IMR-90 (cell line): ENCODE measurements around the gene HNRNPH1.

Experiments
- CEBPB ChIP-seq: IDR thresholded peaks from 2 replicates; pipeline ENCODE4 v1.6.1; 2012; ENCODE audit warnings: low read depth, low read length, improper control_type of control experiment
- ELK1 ChIP-seq: fragments of 150-350 bp; IDR thresholded peaks from 2 replicates; pipeline ENCODE4 v1.6.1; 2016; ENCODE audit warnings: low read depth, mild to moderate bottlenecking, low read length, moderate library complexity, borderline replicate concordance
- MAZ ChIP-seq: IDR thresholded peaks from 2 replicates; pipeline ENCODE4 v1.6.1; 2012; ENCODE audit warnings: low read depth, mild to moderate bottlenecking, low read length, improper control_type of control experiment, moderate library complexity, borderline replicate concordance
- MXI1 ChIP-seq: IDR thresholded peaks from 2 replicates; pipeline ENCODE4 v1.6.1; 2012; ENCODE audit warnings: low read depth, mild to moderate bottlenecking, low read length, moderate library complexity, borderline replicate concordance
- POLR2A ChIP-seq: IDR thresholded peaks from 2 replicates; pipeline ENCODE4 v1.6.1; 2012; ENCODE audit warnings: mild to moderate bottlenecking, low read depth, low read length
- RAD21 ChIP-seq: IDR thresholded peaks from 2 replicates; pipeline ENCODE4 v1.6.1; 2012; ENCODE audit warnings: low read length, improper control_type of control experiment
- RCOR1 ChIP-seq: IDR thresholded peaks from 2 replicates; pipeline ENCODE4 v1.6.1; 2012; ENCODE audit warnings: mild to moderate bottlenecking, low read length, improper control_type of control experiment; ENCODE audit not compliant: insufficient replicate concordance
- RFX5 ChIP-seq: IDR thresholded peaks from 2 replicates; pipeline ENCODE4 v1.8.0; 2012; ENCODE audit warnings: low read depth, mild to moderate bottlenecking, low read length, moderate library complexity
- SMC3 ChIP-seq: fragments of 150-350 bp; IDR thresholded peaks from 2 replicates; pipeline ENCODE4 v1.6.1; 2016; ENCODE audit warnings: low read depth, mild to moderate bottlenecking, antibody characterized with exemption, low read length, moderate library complexity
- TF ChIP-seq, protein P1 (sequence below): conservative IDR thresholded peaks from 2 replicates; pipeline ENCODE4 v1.5.1; 2012; ENCODE audit warnings: mild to moderate bottlenecking, low read depth, low read length, improper control_type of control experiment

GRCh38 chr5:179618923-179619554 is 4.4 kb downstream of the HNRNPH1 start:
- TF ChIP-seq, protein P1, sequence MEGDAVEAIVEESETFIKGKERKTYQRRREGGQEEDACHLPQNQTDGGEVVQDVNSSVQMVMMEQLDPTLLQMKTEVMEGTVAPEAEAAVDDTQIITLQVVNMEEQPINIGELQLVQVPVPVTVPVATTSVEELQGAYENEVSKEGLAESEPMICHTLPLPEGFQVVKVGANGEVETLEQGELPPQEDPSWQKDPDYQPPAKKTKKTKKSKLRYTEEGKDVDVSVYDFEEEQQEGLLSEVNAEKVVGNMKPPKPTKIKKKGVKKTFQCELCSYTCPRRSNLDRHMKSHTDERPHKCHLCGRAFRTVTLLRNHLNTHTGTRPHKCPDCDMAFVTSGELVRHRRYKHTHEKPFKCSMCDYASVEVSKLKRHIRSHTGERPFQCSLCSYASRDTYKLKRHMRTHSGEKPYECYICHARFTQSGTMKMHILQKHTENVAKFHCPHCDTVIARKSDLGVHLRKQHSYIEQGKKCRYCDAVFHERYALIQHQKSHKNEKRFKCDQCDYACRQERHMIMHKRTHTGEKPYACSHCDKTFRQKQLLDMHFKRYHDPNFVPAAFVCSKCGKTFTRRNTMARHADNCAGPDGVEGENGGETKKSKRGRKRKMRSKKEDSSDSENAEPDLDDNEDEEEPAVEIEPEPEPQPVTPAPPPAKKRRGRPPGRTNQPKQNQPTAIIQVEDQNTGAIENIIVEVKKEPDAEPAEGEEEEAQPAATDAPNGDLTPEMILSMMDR, result no peak
- TF ChIP-seq RAD21 (no peak), CEBPB (no peak), MXI1 (no peak), POLR2A (no peak), RCOR1 (no peak), SMC3 (no peak), MAZ (no peak), ELK1 (no peak), RFX5 (no peak)
